HEK293 (cell line): ENCODE results near the gene CNFN.

ENCODE experiments used
- BCL11B ChIP-seq: fragments of 450-650 bp; formaldehyde crosslinking; IDR thresholded peaks from 2 replicates; pipeline ENCODE4 v1.5.1; 2016; ENCODE audit warnings: low read depth, missing biosample characterization, missing genetic modification characterization
- CTCF ChIP-seq: fragments of 450-650 bp; formaldehyde crosslinking; IDR thresholded peaks from 2 replicates; pipeline ENCODE4 v1.5.1; 2016; ENCODE audit warnings: missing biosample characterization, missing genetic modification characterization
- ELK4 ChIP-seq: IDR thresholded peaks from 2 replicates; pipeline ENCODE4 v1.6.1; 2011; ENCODE audit warnings: mild to moderate bottlenecking, low read depth, low read length, borderline replicate concordance
- GLI4 ChIP-seq: fragments of 450-650 bp; formaldehyde crosslinking; IDR thresholded peaks from 2 replicates; pipeline ENCODE4 v1.5.1; 2016; ENCODE audit warnings: missing biosample characterization, missing genetic modification characterization
- HIC1 ChIP-seq: fragments of 450-650 bp; formaldehyde crosslinking; IDR thresholded peaks from 2 replicates; pipeline ENCODE4 v1.5.1; 2016; ENCODE audit warnings: missing biosample characterization, missing genetic modification characterization
- HOXA7 ChIP-seq: sonication (generic); formaldehyde crosslinking; IDR thresholded peaks from 2 replicates; pipeline ENCODE4 v1.8.1; 2022; ENCODE audit warnings: missing genetic modification reagents, borderline replicate concordance
- RBAK ChIP-seq: fragments of 450-650 bp; formaldehyde crosslinking; IDR thresholded peaks from 2 replicates; pipeline ENCODE4 v1.5.1; 2016; ENCODE audit warnings: missing biosample characterization, missing genetic modification characterization
- SALL2 ChIP-seq: fragments of 450-650 bp; formaldehyde crosslinking; IDR thresholded peaks from 2 replicates; pipeline ENCODE4 v1.5.0; 2017; ENCODE audit warnings: missing biosample characterization, mild to moderate bottlenecking, missing genetic modification characterization, borderline replicate concordance
- SCRT1 ChIP-seq: fragments of 450-650 bp; formaldehyde crosslinking; IDR thresholded peaks from 2 replicates; pipeline ENCODE4 v1.5.1; 2016; ENCODE audit warnings: missing biosample characterization, missing genetic modification characterization, borderline replicate concordance
- ZBTB10 ChIP-seq: fragments of 450-650 bp; formaldehyde crosslinking; IDR thresholded peaks from 2 replicates; pipeline ENCODE4 v1.5.1; 2016; ENCODE audit warnings: missing biosample characterization, missing genetic modification characterization
- ZNF10 ChIP-seq: fragments of 450-650 bp; formaldehyde crosslinking; IDR thresholded peaks from 2 replicates; pipeline ENCODE4 v1.5.1; 2017; ENCODE audit warnings: missing biosample characterization, missing genetic modification characterization
- ZNF138 ChIP-seq: fragments of 450-650 bp; formaldehyde crosslinking; IDR thresholded peaks from 2 replicates; pipeline ENCODE4 v1.5.1; 2016; ENCODE audit warnings: missing biosample characterization, missing genetic modification characterization, borderline replicate concordance
- ZNF239 ChIP-seq: fragments of 450-650 bp; formaldehyde crosslinking; IDR thresholded peaks from 2 replicates; pipeline ENCODE4 v1.5.1; 2016; ENCODE audit warnings: missing biosample characterization, missing genetic modification characterization
- ZNF324 ChIP-seq: fragments of 450-650 bp; formaldehyde crosslinking; IDR thresholded peaks from 2 replicates; pipeline ENCODE4 v1.5.1; 2016; ENCODE audit warnings: missing biosample characterization, missing genetic modification characterization
- ZNF449 ChIP-seq: fragments of 450-650 bp; formaldehyde crosslinking; IDR thresholded peaks from 2 replicates; pipeline ENCODE4 v1.5.1; 2017; ENCODE audit warnings: missing biosample characterization, mild to moderate bottlenecking, missing genetic modification characterization, moderate library complexity
- ZNF544 ChIP-seq: fragments of 450-650 bp; formaldehyde crosslinking; IDR thresholded peaks from 2 replicates; pipeline ENCODE4 v1.5.0; 2017; ENCODE audit warnings: missing biosample characterization, missing genetic modification characterization
- ZNF560 ChIP-seq: fragments of 450-650 bp; formaldehyde crosslinking; IDR thresholded peaks from 2 replicates; pipeline ENCODE4 v1.5.1; 2017; ENCODE audit warnings: missing biosample characterization, missing genetic modification characterization, borderline replicate concordance
- ZNF580 ChIP-seq: fragments of 450-650 bp; formaldehyde crosslinking; IDR thresholded peaks from 2 replicates; pipeline ENCODE4 v1.5.1; 2016; ENCODE audit warnings: missing biosample characterization, missing genetic modification characterization
- ZNF600 ChIP-seq: fragments of 450-650 bp; formaldehyde crosslinking; IDR thresholded peaks from 2 replicates; pipeline ENCODE4 v1.5.1; 2016; ENCODE audit warnings: missing biosample characterization, missing genetic modification characterization
- ZNF639 ChIP-seq: fragments of 450-650 bp; formaldehyde crosslinking; IDR thresholded peaks from 2 replicates; pipeline ENCODE4 v1.5.1; 2016; ENCODE audit warnings: missing biosample characterization, missing genetic modification characterization
- ZNF776 ChIP-seq: fragments of 450-650 bp; formaldehyde crosslinking; IDR thresholded peaks from 2 replicates; pipeline ENCODE4 v1.5.0; 2017; ENCODE audit warnings: missing biosample characterization, missing genetic modification characterization, borderline replicate concordance
- ZNF792 ChIP-seq: fragments of 450-650 bp; formaldehyde crosslinking; IDR thresholded peaks from 2 replicates; pipeline ENCODE4 v1.5.1; 2016; ENCODE audit warnings: missing biosample characterization, missing genetic modification characterization
- ZSCAN16 ChIP-seq: fragments of 450-650 bp; formaldehyde crosslinking; IDR thresholded peaks from 2 replicates; pipeline ENCODE4 v1.5.1; 2016; ENCODE audit warnings: missing biosample characterization, missing genetic modification characterization
- ZSCAN18 ChIP-seq: fragments of 450-650 bp; formaldehyde crosslinking; IDR thresholded peaks from 2 replicates; pipeline ENCODE4 v1.5.1; 2016; ENCODE audit warnings: missing biosample characterization, missing genetic modification characterization
- ZXDB ChIP-seq: fragments of 450-650 bp; formaldehyde crosslinking; IDR thresholded peaks from 2 replicates; pipeline ENCODE4 v1.5.1; 2016; ENCODE audit warnings: missing biosample characterization, missing genetic modification characterization

The CNFN gene

GRCh38 chr19:42386974-42387707 is 3.0 kb downstream of the CNFN start (continued):
- no peak for TF ChIP-seq ZSCAN16
- peak; percentile 88; the same call in 1 of the 2 replicates for TF ChIP-seq ZNF449 (tag by site-specific recombination)
- TF ChIP-seq ZNF10 (tag by site-specific recombination) = 0 out of 2 replicates have a peak, but pooled peaks have one; percentile 42
- TF ChIP-seq ZNF600 (tag by site-specific recombination) = peak; percentile 98
- peak; percentile 86 for TF ChIP-seq ZNF580 (tag by site-specific recombination)
- peak; percentile 26; the same call in 1 of the 2 replicates for TF ChIP-seq ZNF639 (tag by site-specific recombination)
- TF ChIP-seq ZSCAN18 = no peak
- TF ChIP-seq ZNF324 (tag by site-specific recombination) = peak; percentile 60; the same call in 1 of the 2 replicates
- no peak for TF ChIP-seq HOXA7
- TF ChIP-seq ZNF776 = no peak
- no peak for TF ChIP-seq RBAK (tag by site-specific recombination)
- TF ChIP-seq GLI4 (tag by site-specific recombination) = no peak
- TF ChIP-seq SALL2 (tag by site-specific recombination) = no peak
- no peak for TF ChIP-seq ZNF239 (tag by site-specific recombination)
- no peak for TF ChIP-seq SCRT1 (tag by site-specific recombination)
- TF ChIP-seq ELK4 = no peak
- TF ChIP-seq ZNF544 (tag by site-specific recombination) = no peak
- peak; percentile 79 for TF ChIP-seq ZXDB (tag by site-specific recombination)
- peak; percentile 99 for TF ChIP-seq CTCF (tag by site-specific recombination)
- no peak for TF ChIP-seq ZNF560 (tag by site-specific recombination)
- peak; percentile 51; the same call in 1 of the 2 replicates for TF ChIP-seq ZBTB10
- 0 out of 2 replicates have a peak, but pooled peaks have one; percentile 49 for TF ChIP-seq ZNF792 (tag by site-specific recombination)
- TF ChIP-seq ZNF138 (tag by site-specific recombination) = no peak
- peak; percentile 87 for TF ChIP-seq HIC1
- TF ChIP-seq BCL11B (tag by site-specific recombination) = peak; percentile 20; the same call in 1 of the 2 replicates
